HG02623 (cell line): ENCODE results near the gene HOXA3.

Experiments
- ATAC-seq: cut with Tn5 transposase; IDR thresholded peaks from one replicate; pipeline ENCODE4 v1.9.1; 2021; ENCODE audit warnings: moderate library complexity; ENCODE audit not compliant: unreplicated experiment

The HOXA3 gene

GRCh38 chr7:27145914-27146412, 6.4 kb downstream of the HOXA3 start:
- no peak for ATAC-seq

DNA sequence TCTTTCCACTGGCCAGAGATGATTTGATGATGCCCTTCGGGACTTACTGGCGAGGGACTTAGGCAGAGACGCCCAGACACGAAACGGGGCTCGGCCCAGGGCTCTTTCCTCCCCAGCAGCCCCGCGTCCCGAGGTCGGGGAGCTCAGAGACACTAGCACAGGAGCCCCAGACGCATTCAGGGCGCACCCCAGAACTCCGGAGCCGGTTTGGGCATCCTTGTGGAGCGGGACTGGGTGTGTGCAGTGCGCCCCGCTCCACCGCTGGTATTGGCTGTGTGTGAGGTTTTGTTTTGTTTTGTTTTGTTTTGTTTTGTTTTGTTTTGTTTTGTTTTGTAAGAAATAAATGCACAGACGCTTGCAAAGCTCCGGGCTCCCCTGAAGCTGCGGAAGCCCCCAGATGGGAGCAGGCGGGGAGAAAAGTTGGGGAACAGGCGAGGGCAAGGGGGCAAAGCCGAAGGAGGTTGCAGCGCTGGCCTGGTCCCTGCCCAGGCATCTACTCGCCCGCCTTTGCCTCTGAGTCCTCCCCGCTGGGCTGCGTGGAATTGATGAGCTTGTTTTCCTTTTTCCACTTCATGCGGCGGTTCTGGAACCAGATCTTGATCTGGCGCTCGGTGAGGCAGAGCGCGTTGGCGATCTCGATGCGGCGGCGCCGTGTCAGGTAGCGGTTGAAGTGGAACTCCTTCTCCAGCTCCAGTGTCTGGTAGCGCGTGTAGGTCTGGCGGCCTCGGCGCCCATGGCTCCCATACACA, 7.0 kb downstream of the HOXA3 start:
- no peak for ATAC-seq

- ATAC-seq: no peak
Observed at GRCh38 chr7:27144781-27145164, 7.6 kb downstream of the HOXA3 start.

DNA sequence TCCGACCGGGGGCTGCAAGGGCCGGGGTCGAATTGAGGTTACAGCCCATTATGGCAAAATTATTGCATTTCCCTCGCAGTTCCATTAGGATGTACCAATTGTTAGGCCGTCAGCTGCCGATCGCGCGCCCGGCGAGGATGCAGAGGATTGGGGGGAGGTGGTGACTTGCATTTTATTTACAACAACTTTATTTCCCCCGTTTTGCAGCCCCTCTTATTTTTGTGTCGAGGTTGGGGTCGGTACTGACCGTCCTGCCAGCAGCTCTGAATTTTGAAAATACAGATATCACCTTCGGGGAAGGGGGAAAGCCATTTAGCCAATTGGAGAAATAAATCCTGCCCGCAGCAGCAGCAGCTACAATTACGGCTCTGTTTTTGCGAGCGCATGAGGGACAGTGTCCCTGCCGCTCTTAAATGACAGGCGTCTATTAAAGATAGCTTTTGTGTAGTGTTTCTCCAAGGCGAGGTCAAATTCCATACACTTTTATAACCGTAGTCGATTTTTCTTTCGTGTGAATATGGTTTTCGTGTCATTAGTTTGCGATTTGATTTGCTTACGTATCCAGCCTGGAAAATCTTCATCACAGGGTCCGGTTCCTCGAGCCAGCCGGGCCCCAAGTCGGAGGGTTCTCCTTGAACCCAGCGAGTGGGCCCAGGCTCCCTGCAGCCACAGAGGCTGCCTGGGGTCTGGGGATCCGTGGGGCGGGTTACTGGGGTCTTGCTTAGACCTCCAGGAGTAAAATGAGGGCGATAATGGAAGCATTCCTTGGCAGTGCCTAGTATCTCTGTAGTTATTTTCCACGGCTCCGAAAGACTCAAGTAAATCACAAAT, 8.2 kb downstream of the HOXA3 start:
- no peak for ATAC-seq

GRCh38 chr7:27143023-27143949, 9.1 kb downstream of the HOXA3 start, which contains the start of gene HOXA5:
HOXA5 (minus strand) TSS chr7:27143681; CDS start chr7:27143607, 74 bp downstream.
- no peak for ATAC-seq

- no peak for ATAC-seq
Observed at GRCh38 chr7:27142580-27143022, 9.8 kb downstream of the HOXA3 start.

GRCh38 chr7:27141923-27142579, 10.3 kb downstream of the HOXA3 start:
- ATAC-seq: no peak

- ATAC-seq: no peak
Observed at GRCh38 chr7:27141137-27141922, 11.1 kb downstream of the HOXA3 start.

GRCh38 chr7:27140126-27140857, 12.1 kb downstream of the HOXA3 start:
- no peak for ATAC-seq

- ATAC-seq: no peak
Observed at GRCh38 chr7:27139334-27140125, 12.9 kb downstream of the HOXA3 start.

DNA sequence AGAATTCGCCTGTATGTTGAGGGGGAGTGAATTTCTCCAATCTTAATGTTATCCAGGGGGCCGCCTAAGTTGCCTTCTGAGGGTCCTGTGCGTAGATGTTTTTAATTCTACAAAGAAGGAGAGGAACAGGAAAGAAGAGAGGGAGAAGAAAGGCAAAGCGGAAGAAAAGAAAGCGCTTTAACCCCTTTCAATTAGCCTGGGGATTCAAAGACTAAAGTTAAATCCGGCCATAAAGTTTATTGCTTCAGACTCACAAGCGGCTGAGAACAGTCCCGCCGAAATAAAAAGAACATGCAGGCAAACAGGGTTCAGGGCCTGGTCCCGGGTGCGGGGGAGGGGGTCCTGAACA, 13.4 kb downstream of the HOXA3 start:
- ATAC-seq: no peak

GRCh38 chr7:27138472-27138871, 13.9 kb downstream of the HOXA3 start:
- ATAC-seq: no peak

DNA sequence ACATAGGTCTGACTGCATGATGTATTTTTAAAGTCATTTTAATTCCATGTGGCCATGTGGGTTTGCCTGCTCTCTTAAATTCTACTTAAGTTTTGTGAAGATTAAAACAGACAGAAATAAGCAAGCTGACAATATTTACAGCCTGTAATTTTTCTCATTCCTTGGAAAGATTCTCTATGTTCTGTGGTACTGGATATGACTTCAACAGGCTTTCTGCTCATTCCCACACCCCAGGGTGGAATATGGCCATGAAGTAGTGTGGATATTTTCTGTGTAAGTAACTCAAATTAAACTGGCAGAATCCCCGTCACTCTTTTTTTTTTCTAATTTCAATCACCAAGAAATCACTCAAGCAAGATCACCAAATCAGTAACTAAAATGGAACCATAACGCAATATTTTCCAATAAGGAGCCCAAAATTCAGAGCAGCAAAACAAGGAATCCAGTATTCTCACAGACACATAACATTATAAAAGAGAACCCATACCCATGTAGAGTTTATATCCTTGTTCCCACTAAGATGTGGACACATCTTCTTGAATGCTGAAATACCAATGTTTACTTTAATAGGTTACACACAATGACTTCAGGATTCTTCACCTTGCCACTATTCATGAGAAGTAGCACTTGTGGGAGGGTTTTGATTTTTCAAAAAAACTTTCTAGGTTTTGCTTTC, 14.6 kb downstream of the HOXA3 start:
- no peak for ATAC-seq

- ATAC-seq: no peak
Observed at GRCh38 chr7:27134392-27134791, 18.0 kb downstream of the HOXA3 start.

DNA sequence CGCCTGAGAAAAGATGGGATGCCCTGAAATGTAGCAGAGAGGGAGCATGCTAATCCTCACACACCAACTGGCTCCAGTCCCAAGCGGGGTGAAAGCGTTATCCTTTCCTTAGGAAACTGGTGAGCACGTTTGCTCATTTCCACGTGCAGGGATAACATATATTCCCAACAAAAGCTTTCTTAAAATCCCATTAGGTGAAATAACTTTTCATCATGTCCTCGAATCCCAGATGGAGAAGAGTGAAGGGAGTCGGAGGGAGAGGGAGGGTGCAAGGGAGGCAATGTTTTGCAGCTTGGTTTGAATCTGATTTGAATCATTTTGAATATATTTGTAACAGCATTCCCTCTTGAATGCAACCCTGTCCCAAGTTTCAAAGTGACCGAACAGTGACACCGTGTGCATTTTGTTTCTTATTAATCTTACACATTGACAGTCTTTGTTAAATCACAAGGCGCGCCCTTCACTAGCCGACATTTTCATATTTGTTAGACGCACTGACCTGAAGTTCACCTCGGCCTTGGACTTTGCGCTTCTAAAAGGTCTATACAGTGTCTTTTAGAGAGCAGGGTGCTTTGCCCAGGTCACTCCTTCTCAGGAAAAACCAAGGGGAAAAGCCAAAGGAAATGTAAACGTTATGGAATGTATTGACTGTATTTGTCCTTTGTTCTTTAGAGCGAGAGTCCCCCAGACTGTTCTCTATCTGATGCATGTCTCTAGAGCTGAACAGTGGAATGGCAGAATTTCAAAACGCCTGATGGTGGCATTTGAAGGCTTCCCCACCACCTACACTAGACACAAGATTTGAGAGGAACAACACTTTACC, 18.8 kb downstream of the HOXA3 start:
- ATAC-seq: no peak

DNA sequence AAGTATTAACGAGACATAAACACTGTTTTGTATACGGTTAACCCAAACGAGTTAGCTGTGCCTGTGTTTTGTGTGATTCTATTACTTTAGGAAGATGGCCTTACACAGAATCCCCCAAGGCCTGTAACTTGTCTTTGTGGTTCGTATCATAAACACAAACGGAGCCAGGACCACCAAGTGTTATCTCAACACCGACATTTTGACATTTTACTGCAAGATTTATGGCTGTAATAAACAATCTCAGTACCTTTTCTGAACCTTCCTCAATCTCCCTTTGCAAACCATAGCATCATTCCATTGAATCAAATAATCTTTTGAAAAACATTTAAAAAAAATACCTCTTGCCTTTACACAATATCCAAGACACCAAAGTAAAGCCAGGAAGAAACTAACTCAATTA, 19.4 kb downstream of the HOXA3 start:
- no peak for ATAC-seq

DNA sequence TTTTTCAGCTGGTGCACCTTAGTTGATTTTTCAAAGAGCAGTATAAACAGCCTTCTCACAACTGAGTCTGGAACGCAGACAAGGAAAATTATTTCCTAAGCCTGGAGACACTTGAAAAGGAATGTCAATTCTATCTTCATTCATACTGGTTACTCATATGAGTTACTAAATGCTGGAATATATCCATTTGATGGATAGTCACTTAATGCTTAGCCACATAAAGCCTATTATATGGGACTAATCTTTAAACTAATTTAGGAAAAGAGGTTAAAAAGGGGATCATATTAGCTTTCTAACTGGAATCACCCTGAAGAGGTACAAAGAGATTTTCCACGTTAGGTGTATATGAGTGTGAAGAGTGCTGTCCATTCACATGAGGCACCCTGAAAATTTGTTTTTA, 20.2 kb downstream of the HOXA3 start:
- ATAC-seq: no peak
